Renal cortical epithelial cell (primary cell): ENCODE results near the gene SLA2. TPM values are rescaled to one million over a fixed set of nuclear protein-coding genes. Genes with fewer than 3 reads are reported as not detected.
"Not testable (repeated sequence)": the region's sequence is repeated elsewhere in the genome, so short reads cannot be mapped to it uniquely, and the experiment has no call there.

Experiments
- DNase-seq: peaks from one replicate; pipeline ENCODE4 v3.0.0-alpha.2; 2011; ENCODE audit warnings: low read depth
- total RNA-seq: library from RNA; depleted of rRNA; stranded (reverse); fragments of >200 nt; gene quantifications from 2 replicates; pipeline ENCODE4 v1.2.3, GENCODE V29; 2014

SLA2 gene
- total RNA-seq, 1 donor from 2014 or later: not detected

GRCh38 chr20:36645353-36645752 lies 643 bp downstream of the SLA2 start:
- DNase-seq: no peak

- no peak for DNase-seq
Measured at GRCh38 chr20:36644706-36645095, 1.3 kb downstream of the SLA2 start.

GRCh38 chr20:36644032-36644705 lies 1.8 kb downstream of the SLA2 start:
- no peak for DNase-seq

- no peak for DNase-seq
Measured at GRCh38 chr20:36642136-36642535, 3.9 kb downstream of the SLA2 start.

- no peak for DNase-seq
Measured at GRCh38 chr20:36641506-36641843, 4.5 kb downstream of the SLA2 start.

GRCh38 chr20:36638876-36639400 lies 7.1 kb downstream of the SLA2 start:
- not testable (repeated sequence) for DNase-seq

GRCh38 chr20:36634342-36634741 lies 11.7 kb downstream of the SLA2 start:
- DNase-seq: no peak

GRCh38 chr20:36633285-36633772 lies 12.7 kb downstream of the SLA2 start:
- no peak for DNase-seq

GRCh38 chr20:36632487-36633284 lies 13.3 kb downstream of the SLA2 start:
- no peak for DNase-seq

GRCh38 chr20:36632147-36632486 lies 13.9 kb downstream of the SLA2 start:
- DNase-seq: no peak

GRCh38 chr20:36631646-36632045 lies 14.3 kb downstream of the SLA2 start:
- peak; percentile 55 for DNase-seq

- DNase-seq: no peak
Measured at GRCh38 chr20:36629719-36630681, 16.0 kb downstream of the SLA2 start.

GRCh38 chr20:36628076-36628475 lies 17.9 kb downstream of the SLA2 start:
- no peak for DNase-seq

GRCh38 chr20:36624944-36625324 lies 21.1 kb downstream of the SLA2 start:
- DNase-seq: no peak

GRCh38 chr20:36624068-36624943 lies 21.7 kb downstream of the SLA2 start:
- no peak for DNase-seq

GRCh38 chr20:36623444-36623843 lies 22.6 kb downstream of the SLA2 start:
- no peak for DNase-seq

GRCh38 chr20:36620917-36621316 lies 25.1 kb downstream of the SLA2 start:
- no peak for DNase-seq

GRCh38 chr20:36614781-36615557 lies 31.0 kb downstream of the SLA2 start:
- peak; percentile 82 for DNase-seq

- no peak for DNase-seq
Measured at GRCh38 chr20:36613974-36614373, 32.0 kb downstream of the SLA2 start.

- DNase-seq: no peak
Measured at GRCh38 chr20:36611625-36612024, 34.4 kb downstream of the SLA2 start.
